ENCODE results near the gene IDH3A. TPM values are rescaled to one million over a fixed set of nuclear protein-coding genes. Genes with fewer than 3 reads are reported as not detected.
"Not testable (repeated sequence)": the region's sequence is repeated elsewhere in the genome, so short reads cannot be mapped to it uniquely, and the experiment has no call there.

IDH3A gene
- total RNA-seq, 6 experiments from 2014 or later: 67.3 to 82.1 (median 78.3) TPM

- H3K27me3 Mint-ChIP-seq (ENCODE audit: insufficient read depth): no peaks in the 10 kb centered on the region; the same call in none of the 2 replicates
- no peak for DNase-seq
- H3K36me3 Mint-ChIP-seq (ENCODE audit: low read depth): 0 out of 2 replicates have a peak, but pooled peaks cover 10% of the 10 kb centered on the region
- TF ChIP-seq CTCF (IDR thresholded peaks at IDR 0.05): no peak
- peaks cover 52% of the 10 kb centered on the region for H3K4me1 Mint-ChIP-seq (ENCODE audit: low read depth)
- H3K27ac Mint-ChIP-seq: peak overlapping the region; percentile 82
- H3K4me3 Mint-ChIP-seq: peak overlapping the region; percentile 93
- H3K9me3 Mint-ChIP-seq: no peaks in the 10 kb centered on the region
Observed at GRCh38 chr15:78149805-78150751, 916 bp downstream of the IDH3A start.

DNA sequence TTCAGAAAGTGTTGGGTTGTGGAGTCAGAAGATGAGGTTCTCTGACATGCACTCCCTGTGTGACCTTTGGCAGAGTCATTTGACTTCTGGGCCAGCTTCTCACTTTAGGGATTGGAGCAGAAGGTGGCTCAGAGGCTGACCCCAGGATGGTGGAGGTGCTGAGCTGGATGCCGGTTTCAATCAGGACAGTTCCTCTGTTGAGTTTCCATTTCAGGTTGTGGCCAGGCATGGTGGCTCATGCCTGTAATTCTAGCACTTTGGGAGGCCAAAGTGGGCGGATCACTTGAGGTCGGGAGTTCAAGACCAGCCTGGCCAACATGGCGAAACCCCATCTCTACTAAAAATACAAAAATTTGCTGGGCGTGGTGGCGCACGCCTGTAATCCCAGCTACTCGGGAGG, 1.9 kb downstream of the IDH3A start:
- 0 out of 2 replicates have a peak, but pooled peaks cover 10% of the 10 kb centered on the region for H3K36me3 Mint-ChIP-seq (ENCODE audit: low read depth)
- DNase-seq; H3K27ac Mint-ChIP-seq; H3K4me3 Mint-ChIP-seq; H3K9me3 Mint-ChIP-seq; H3K27me3 Mint-ChIP-seq (ENCODE audit: insufficient read depth): not testable (repeated sequence)
- peaks cover 62% of the 10 kb centered on the region for H3K4me1 Mint-ChIP-seq (ENCODE audit: low read depth)

GRCh38 chr15:78154955-78155354, 5.8 kb downstream of the IDH3A start:
- no peak for TF ChIP-seq CTCF (IDR thresholded peaks at IDR 0.05)
- H3K27me3 Mint-ChIP-seq (ENCODE audit: insufficient read depth): no peaks in the 10 kb centered on the region; the same call in 1 of the 2 replicates
- peaks cover 50% of the 10 kb centered on the region for H3K4me1 Mint-ChIP-seq (ENCODE audit: low read depth)

DNA sequence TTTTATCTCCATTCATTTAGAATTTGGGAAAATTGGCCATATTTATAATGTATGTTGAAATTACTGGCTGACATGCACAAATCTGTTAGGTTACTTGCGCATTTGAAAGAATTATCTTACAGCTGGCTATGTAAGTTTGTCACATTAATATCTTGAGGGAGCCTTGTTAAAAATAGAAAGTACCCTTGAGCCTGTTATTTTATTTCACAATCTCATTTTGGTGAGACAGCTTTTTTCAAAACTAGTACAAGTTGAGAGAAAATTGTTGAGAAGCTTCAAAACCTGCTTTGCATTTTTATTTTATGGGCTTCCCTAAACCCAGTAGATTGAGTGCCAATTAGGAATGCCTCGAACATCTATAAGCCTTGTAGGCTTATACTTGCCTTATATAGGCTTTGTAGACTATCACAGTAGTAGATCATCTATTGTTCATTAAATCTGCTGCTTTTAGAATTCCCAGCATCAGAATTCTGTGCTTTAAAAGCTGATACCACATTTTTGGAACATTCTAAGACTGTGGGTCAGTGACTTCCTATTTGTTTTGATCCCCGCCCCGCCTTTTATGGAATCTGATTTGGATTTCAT, 6.3 kb downstream of the IDH3A start:
- Mint-ChIP-seq H3K4me3 (no peak overlapping the region), H3K27ac (no peak overlapping the region), H3K4me1 (ENCODE audit: low read depth) (peaks cover 45% of the 10 kb centered on the region), H3K27me3 (ENCODE audit: insufficient read depth) (no peaks in the 10 kb centered on the region; the same call in 1 of the 2 replicates), H3K9me3 (no peaks in the 10 kb centered on the region), H3K36me3 (ENCODE audit: low read depth) (0 out of 2 replicates have a peak, but pooled peaks cover 10% of the 10 kb centered on the region)
- DNase-seq: no peak
- TF ChIP-seq CTCF (IDR thresholded peaks at IDR 0.05): no peak

More at GRCh38 chr15:78154955-78155354, 5.8 kb downstream of the IDH3A start:
- Mint-ChIP-seq H3K36me3 (ENCODE audit: low read depth) (0 out of 2 replicates have a peak, but pooled peaks cover 10% of the 10 kb centered on the region), H3K4me3 (no peak overlapping the region), H3K9me3 (no peaks in the 10 kb centered on the region), H3K27ac (no peak overlapping the region)
- DNase-seq: no peak

- H3K4me3 Mint-ChIP-seq: no peak overlapping the region
- H3K27me3 Mint-ChIP-seq (ENCODE audit: insufficient read depth): no peaks in the 10 kb centered on the region
- no peak for DNase-seq
- no peak for TF ChIP-seq CTCF (IDR thresholded peaks at IDR 0.05)
- H3K4me1 Mint-ChIP-seq (ENCODE audit: low read depth): peaks cover 37% of the 10 kb centered on the region
- no peak overlapping the region for H3K27ac Mint-ChIP-seq
- 0 out of 2 replicates have a peak, but pooled peaks cover 10% of the 10 kb centered on the region for H3K36me3 Mint-ChIP-seq (ENCODE audit: low read depth)
- no peaks in the 10 kb centered on the region for H3K9me3 Mint-ChIP-seq
Observed at GRCh38 chr15:78156653-78157052, 7.5 kb downstream of the IDH3A start.
